CD4-positive, alpha-beta T cell (primary cell): ENCODE measurements around the gene TARS2. TPM values are rescaled to one million over a fixed set of nuclear protein-coding genes. Genes with fewer than 3 reads are reported as not detected.

Experiments used
- ATAC-seq: fragments of 200-7000 bp; cut with Tn5 transposase; one replicate; pipeline ENCODE4 v1.10.0; 2022; ENCODE audit warnings: mild to moderate bottlenecking; ENCODE audit not compliant: poor library complexity
- CTCF ChIA-PET: fragments of 350-600 bp; sonication (Branson Sonifier 250); formaldehyde crosslinking; loops from one replicate; lab custom pipeline; 2021; ENCODE audit warnings: antibody characterized with exemption, inconsistent platforms; lab: Charles Lee
- POLR2A ChIA-PET: fragments of 350-600 bp; sonication (Branson Sonifier 250); formaldehyde crosslinking; loops from one replicate; lab custom pipeline; 2021; ENCODE audit warnings: antibody characterized with exemption, inconsistent platforms; lab: Charles Lee
- DNase-seq, 14 experiments: peaks; one replicate each; pipeline ENCODE4 v3.0.0-alpha.2; 2013 to 2020; ENCODE audit warnings: mixed read lengths in 2 of 14
- H3K27ac ChIP-seq, 2 donors: one replicate each; pipeline versions ENCODE4 v1.5.1 to v1.7.0; 2013; ENCODE audit warnings: low read length in 2 of 2, low read depth in 1 of 2, mild to moderate bottlenecking in 1 of 2
- H3K27me3 ChIP-seq, 2 experiments: 1 replicate in 1 of 2; 2 replicates in 1 of 2; pipeline versions ENCODE4 v1.6.1 to v1.7.0; 2013; ENCODE audit warnings: low read length in 2 of 2, control low read depth in 1 of 2, mild to moderate bottlenecking in 1 of 2, moderate library complexity in 1 of 2; ENCODE audit not compliant: insufficient read depth in 2 of 2, control insufficient read depth in 1 of 2
- H3K36me3 ChIP-seq: one replicate; pipeline ENCODE4 v1.6.1; 2013; ENCODE audit warnings: low read length, control low read depth; ENCODE audit not compliant: insufficient read depth
- H3K4me1 ChIP-seq: one replicate; pipeline ENCODE4 v1.6.1; 2013; ENCODE audit warnings: low read length, control low read depth; ENCODE audit not compliant: insufficient read depth
- H3K4me3 ChIP-seq: one replicate; pipeline ENCODE4 v1.5.1; 2013; ENCODE audit warnings: mild to moderate bottlenecking, low read length, moderate library complexity
- H3K9me3 ChIP-seq, 2 experiments: 1 replicate in 1 of 2; 2 replicates in 1 of 2; pipeline versions ENCODE4 v1.6.1 to v1.7.0; 2013; ENCODE audit warnings: low read length in 2 of 2, mild to moderate bottlenecking in 2 of 2, control low read depth in 1 of 2, moderate library complexity in 1 of 2; ENCODE audit not compliant: control insufficient read depth in 1 of 2, insufficient read depth in 1 of 2
- H3K27ac Mint-ChIP-seq: one replicate; pipeline ENCODE4 v1.8.0; 2020; ENCODE audit warnings: mixed read lengths
- H3K27me3 Mint-ChIP-seq: one replicate; pipeline ENCODE4 v1.8.0; 2021; ENCODE audit warnings: mixed read lengths
- H3K36me3 Mint-ChIP-seq: one replicate; pipeline ENCODE4 v1.8.0; 2021; ENCODE audit warnings: low read depth, mixed read lengths
- H3K4me1 Mint-ChIP-seq: one replicate; pipeline ENCODE4 v1.8.0; 2021; ENCODE audit warnings: low read depth, mixed read lengths
- H3K4me3 Mint-ChIP-seq: one replicate; pipeline ENCODE4 v1.8.0; 2020; ENCODE audit warnings: mild to moderate bottlenecking, mixed read lengths
- H3K9me3 Mint-ChIP-seq: one replicate; pipeline ENCODE4 v1.8.0; 2020; ENCODE audit warnings: mixed read lengths
- intact Hi-C, 2 experiments: fragments of 100-400 bp; cut with DNase I in 1 of 2; cut with micrococcal nuclease in 1 of 2; formaldehyde crosslinking; loops; one replicate each; pipeline versions ENCODE4 v1.15.1 to v1.9.0; 2023 to 2025; cut with DNase I, micrococcal nuclease
- total RNA-seq, 174 experiments: library from RNA in 2 of 174; stranded (reverse) in 2 of 174; gene quantifications; one replicate each; pipeline ENCODE4 v1.2.3 and lab custom pipeline; 2021 to 2026
- TF ChIP-seq, protein P1 (sequence below): fragments of 200-600 bp; IDR thresholded peaks from one replicate; pipeline ENCODE4 v1.8.0; 2022; ENCODE audit warnings: antibody characterized with exemption, mild to moderate bottlenecking

Gene TARS2
- total RNA-seq, 2 experiments from 2014 or later = 22.8 to 25.3 TPM

DNA sequence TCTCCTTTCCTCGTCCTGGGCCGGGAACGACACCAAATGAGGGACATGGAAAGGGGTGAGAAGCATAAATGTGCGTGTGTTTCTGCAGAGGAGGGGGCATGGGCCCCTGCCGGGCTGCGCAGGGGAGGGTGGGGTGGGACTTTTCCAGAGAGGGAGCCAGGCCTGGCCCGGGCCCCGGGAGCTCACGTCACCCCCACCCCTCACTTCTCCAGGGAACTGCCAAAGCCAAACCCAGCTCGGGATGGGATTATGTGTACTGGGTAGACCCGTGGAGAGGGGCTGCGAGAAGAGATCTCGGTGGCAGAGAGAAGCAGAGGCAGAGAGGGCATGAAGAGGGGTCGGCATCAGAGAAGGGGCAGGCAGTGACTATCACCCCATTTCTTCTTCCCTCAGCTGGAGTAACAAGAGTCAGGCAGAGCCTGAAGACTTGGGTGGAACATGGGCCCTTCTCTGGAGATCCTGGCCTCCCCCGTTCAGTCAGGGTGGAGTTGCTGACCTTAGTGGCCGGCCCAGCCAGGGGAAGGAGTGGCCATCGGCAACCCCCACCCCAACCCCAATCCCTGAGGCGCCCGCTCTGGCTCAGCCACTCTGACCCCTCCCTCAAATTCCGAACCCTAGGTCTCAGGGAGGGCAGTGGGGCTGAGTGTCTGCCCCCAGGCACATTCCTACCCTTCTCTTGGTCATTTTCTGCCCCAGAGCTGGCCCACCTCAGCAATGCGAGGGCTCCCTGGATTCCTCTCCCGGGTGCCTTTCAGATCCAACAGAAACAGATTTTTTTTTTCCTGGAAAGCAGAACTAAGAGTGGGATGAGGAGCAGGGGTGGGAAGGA is 63.2 kb downstream of the TARS2 start:
- Mint-ChIP-seq H3K4me3 (peak overlapping the region; percentile 60), H3K27ac (no peak overlapping the region), H3K27me3 (peaks cover 31% of the 10 kb centered on the region), H3K9me3 (no peaks in the 10 kb centered on the region), H3K36me3 (no peaks in the 10 kb centered on the region), H3K4me1 (peaks cover 23% of the 10 kb centered on the region)
- no peak overlapping the region for H3K4me3 ChIP-seq
- CTCF ChIA-PET = interaction anchor here (0.6 to 2.3 kb wide), 3 partner anchors 9 to 68 kb away, joined by 4 to 8 read pairs (median 7); no protein-coding TSS in a partner anchor
- ATAC-seq = no peak
- DNase-seq = no peak
- TF ChIP-seq, protein P1, sequence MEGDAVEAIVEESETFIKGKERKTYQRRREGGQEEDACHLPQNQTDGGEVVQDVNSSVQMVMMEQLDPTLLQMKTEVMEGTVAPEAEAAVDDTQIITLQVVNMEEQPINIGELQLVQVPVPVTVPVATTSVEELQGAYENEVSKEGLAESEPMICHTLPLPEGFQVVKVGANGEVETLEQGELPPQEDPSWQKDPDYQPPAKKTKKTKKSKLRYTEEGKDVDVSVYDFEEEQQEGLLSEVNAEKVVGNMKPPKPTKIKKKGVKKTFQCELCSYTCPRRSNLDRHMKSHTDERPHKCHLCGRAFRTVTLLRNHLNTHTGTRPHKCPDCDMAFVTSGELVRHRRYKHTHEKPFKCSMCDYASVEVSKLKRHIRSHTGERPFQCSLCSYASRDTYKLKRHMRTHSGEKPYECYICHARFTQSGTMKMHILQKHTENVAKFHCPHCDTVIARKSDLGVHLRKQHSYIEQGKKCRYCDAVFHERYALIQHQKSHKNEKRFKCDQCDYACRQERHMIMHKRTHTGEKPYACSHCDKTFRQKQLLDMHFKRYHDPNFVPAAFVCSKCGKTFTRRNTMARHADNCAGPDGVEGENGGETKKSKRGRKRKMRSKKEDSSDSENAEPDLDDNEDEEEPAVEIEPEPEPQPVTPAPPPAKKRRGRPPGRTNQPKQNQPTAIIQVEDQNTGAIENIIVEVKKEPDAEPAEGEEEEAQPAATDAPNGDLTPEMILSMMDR = no peak
- POLR2A ChIA-PET = interaction anchor here (0.9 to 2.2 kb wide), 6 partner anchors 10 to 79 kb away, joined by 3 to 11 read pairs (median 7); partner anchors contain the start of genes ENSA and MCL1
- no peaks in the 10 kb centered on the region for H3K9me3 ChIP-seq
- H3K36me3 ChIP-seq = no peaks in the 10 kb centered on the region
- intact Hi-C loops = no loop called here
- H3K4me1 ChIP-seq = peaks cover 39% of the 10 kb centered on the region
- H3K27ac ChIP-seq = no peak overlapping the region
- peaks cover 10 to 12% of the 10 kb centered on the region in 2 experiments for H3K27me3 ChIP-seq

DNA sequence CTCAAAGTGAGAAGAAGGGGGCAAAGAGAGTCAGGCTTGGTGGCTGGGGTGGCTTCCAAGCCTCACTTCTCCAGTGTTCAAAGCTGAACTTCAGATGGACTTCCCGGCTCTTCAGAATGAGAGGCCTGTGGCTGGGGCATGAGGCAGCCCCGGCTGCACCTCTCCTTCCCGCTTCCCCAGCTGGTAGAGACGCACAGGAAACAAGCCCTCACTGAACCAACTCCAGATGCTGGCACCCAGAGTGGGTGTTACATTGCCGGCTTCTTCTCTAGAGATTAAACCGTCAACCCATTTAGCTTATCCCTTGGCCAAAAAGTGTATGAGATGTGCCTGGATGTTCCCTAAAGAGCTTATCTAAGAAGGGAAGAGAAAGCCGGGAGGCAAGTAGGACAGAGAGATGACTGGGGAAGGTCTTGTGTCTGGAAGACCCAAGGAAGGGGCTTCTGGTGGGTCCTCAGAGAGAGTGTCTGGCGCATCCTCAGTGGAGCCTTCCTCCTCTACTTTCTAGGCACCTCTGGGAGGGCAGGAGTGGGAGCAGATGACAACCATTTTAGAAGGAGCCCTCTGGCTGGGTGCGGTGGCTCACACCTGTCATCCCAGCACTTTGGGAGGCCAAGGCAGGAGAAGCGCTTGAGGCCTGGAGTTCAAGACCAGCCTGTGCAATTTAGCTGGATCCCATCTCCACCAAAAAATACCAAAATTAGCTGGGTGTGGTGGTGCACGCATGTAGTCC is 64.0 kb downstream of the TARS2 start:
- Mint-ChIP-seq H3K27ac (no peak overlapping the region), H3K27me3 (peaks cover 27% of the 10 kb centered on the region)
- intact Hi-C loops = no loop called here

DNA sequence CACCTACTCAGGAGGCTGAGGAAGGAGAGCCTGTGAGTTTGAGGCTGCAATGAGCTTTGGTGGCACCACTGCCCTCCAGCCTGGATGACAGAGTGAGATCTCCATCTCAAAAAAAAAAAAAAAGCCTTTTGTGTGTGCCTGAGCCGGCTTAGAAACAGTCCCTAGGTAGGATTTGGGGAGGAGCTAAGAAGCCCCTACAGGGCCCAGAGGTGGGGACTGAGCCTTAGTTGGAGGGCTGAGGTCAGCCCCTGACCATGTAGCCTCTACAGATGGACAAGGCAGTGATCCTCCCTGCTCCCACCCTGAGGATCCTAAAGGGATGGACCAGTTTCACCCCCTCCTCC is 64.5 kb downstream of the TARS2 start:
- ATAC-seq = no peak
- ChIA-PET CTCF (interaction anchor here (0.7 to 2.3 kb wide), 4 partner anchors 8 to 225 kb away, joined by 3 to 8 read pairs (median 5); no protein-coding TSS in a partner anchor), POLR2A (interaction anchor here (0.6 to 1.8 kb wide), 6 partner anchors 9 to 78 kb away, joined by 3 to 10 read pairs (median 4); partner anchors contain the start of genes ENSA and MCL1)
- Histone ChIP-seq H3K9me3 (no peaks in the 10 kb centered on the region), H3K4me3 (no peak overlapping the region), H3K27ac (no peak overlapping the region), H3K36me3 (peaks cover 3% of the 10 kb centered on the region), H3K27me3 (peaks cover 7 to 8% of the 10 kb centered on the region in 2 experiments), H3K4me1 (peaks cover 41% of the 10 kb centered on the region)
- intact Hi-C loops = no loop called here
- H3K27ac Mint-ChIP-seq = no peak overlapping the region
- peaks cover 4% of the 10 kb centered on the region for H3K36me3 Mint-ChIP-seq
- no peaks in the 10 kb centered on the region for H3K9me3 Mint-ChIP-seq
- no peak for DNase-seq
- H3K27me3 Mint-ChIP-seq = peaks cover 22% of the 10 kb centered on the region
- TF ChIP-seq, protein P1 = no peak
- peaks cover 23% of the 10 kb centered on the region for H3K4me1 Mint-ChIP-seq
- no peak overlapping the region for H3K4me3 Mint-ChIP-seq

More for the DNA sequence above, 64.0 kb downstream of the TARS2 start:
- peaks cover 4% of the 10 kb centered on the region for H3K36me3 Mint-ChIP-seq
- H3K4me1 Mint-ChIP-seq = peaks cover 23% of the 10 kb centered on the region
- ATAC-seq (peak; percentile 41), DNase-seq (peak in 1 of 14 experiments; percentile 51)
- Histone ChIP-seq H3K9me3 (no peaks in the 10 kb centered on the region), H3K4me3 (no peak overlapping the region), H3K36me3 (peaks cover 3% of the 10 kb centered on the region), H3K27me3 (peaks cover 8 to 10% of the 10 kb centered on the region in 2 experiments), H3K27ac (no peak overlapping the region), H3K4me1 (peaks cover 41% of the 10 kb centered on the region)
- ChIA-PET CTCF (interaction anchor here (0.6 to 2.3 kb wide), 4 partner anchors 8 to 225 kb away, joined by 3 to 8 read pairs (median 6); no protein-coding TSS in a partner anchor), POLR2A (interaction anchor here (0.6 to 1.8 kb wide), 7 partner anchors 10 to 78 kb away, joined by 3 to 10 read pairs (median 4); partner anchors contain the start of genes ENSA and MCL1)
- H3K4me3 Mint-ChIP-seq = peak overlapping the region; percentile 60
- TF ChIP-seq, protein P1 = no peak
- H3K9me3 Mint-ChIP-seq = no peaks in the 10 kb centered on the region
